ENCODE measurements around the gene RABL6.

Gene RABL6

GRCh38 chr9:136849038-136849959 lies 41.6 kb downstream of the RABL6 start, which contains the start of gene PHPT1:
Gene PHPT1, plus strand, starts transcription at chr9:136849409. Its CDS starts 22 bp downstream, at chr9:136849431.
- DNase-seq (ENCODE audit: low spot score): peak; percentile 100
- POLR2A ChIA-PET (ENCODE audit: low non-redundant PET): interaction anchor here (0.6 to 1.0 kb wide), 2 partner anchors 12 to 29 kb away, joined by 4 read pairs; no protein-coding TSS in a partner anchor
- peak within 1 kb of the TSS; percentile 98 for H3K27ac ChIP-seq
- CTCF ChIA-PET: interaction anchor here (1.0 kb wide), 2 partner anchors 17 to 180 kb away, joined by 3 read pairs; partner anchors contain the start of gene EDF1
- no peak for TF ChIP-seq CTCF (conservative IDR thresholded peaks at IDR 0.05; ENCODE audit: low read depth)

- no peak for DNase-seq (ENCODE audit: low spot score)
- ChIA-PET CTCF (interaction anchor here (0.5 to 1.0 kb wide), 3 partner anchors 121 to 180 kb away, joined by 3 to 4 read pairs (median 3); no protein-coding TSS in a partner anchor), POLR2A (ENCODE audit: low non-redundant PET) (interaction anchor here (0.6 kb wide), 2 partner anchors 32 to 88 kb away, joined by 3 read pairs; no protein-coding TSS in a partner anchor)
- H3K27ac ChIP-seq: peak overlapping the region; percentile 98
- TF ChIP-seq CTCF (conservative IDR thresholded peaks at IDR 0.05; ENCODE audit: low read depth): no peak
Measured at GRCh38 chr9:136849960-136850865, 42.5 kb downstream of the RABL6 start.

- TF ChIP-seq CTCF (conservative IDR thresholded peaks at IDR 0.05; ENCODE audit: low read depth): no peak
- H3K27ac ChIP-seq: peak overlapping the region; percentile 98
- no peak for DNase-seq (ENCODE audit: low spot score)
- ChIA-PET CTCF (interaction anchor here (0.6 to 0.7 kb wide), 3 partner anchors 85 to 184 kb away, joined by 3 read pairs; no protein-coding TSS in a partner anchor), POLR2A (ENCODE audit: low non-redundant PET) (interaction anchor here (0.6 kb wide), 2 partner anchors 31 to 89 kb away, joined by 3 read pairs; no protein-coding TSS in a partner anchor)
Measured at GRCh38 chr9:136850866-136851775, 43.4 kb downstream of the RABL6 start.

GRCh38 chr9:136851941-136852663 lies 44.4 kb downstream of the RABL6 start, which contains the start of gene MAMDC4:
Gene MAMDC4, plus strand, starts transcription at chr9:136852346. Its CDS starts 71 bp downstream, at chr9:136852417.
- H3K27ac ChIP-seq: peak within 1 kb of the TSS; percentile 98
- CTCF ChIA-PET: interaction anchor here (0.7 kb wide), 1 partner anchor 183 kb away, joined by 3 read pairs; no protein-coding TSS in a partner anchor
- no peak for DNase-seq (ENCODE audit: low spot score)

More at GRCh38 chr9:136851941-136852663, 44.4 kb downstream of the RABL6 start, which contains the start of gene MAMDC4:
- POLR2A ChIA-PET (ENCODE audit: low non-redundant PET): no interaction called here
- TF ChIP-seq CTCF (conservative IDR thresholded peaks at IDR 0.05; ENCODE audit: low read depth): no peak

Data from RWPE1 (cell line).